ENCODE results near the gene FANCE.

GRCh38 chr6:35415065-35415891 lies 36.9 kb upstream of the FANCE start:
- TF ChIP-seq CTCF (conservative IDR thresholded peaks at IDR 0.05; ENCODE audit: low read depth, low read length) (peak; percentile 65), EZH2 (IDR thresholded peaks at IDR 0.05; ENCODE audit: borderline replicate concordance, low read depth, low read length, poor library complexity, severe bottlenecking) (no peak)

Measured in A673 (cell line).